HUES64 (cell line): ENCODE data around the gene CRTC3.

Source experiments
- H3K27ac ChIP-seq: 2 replicates; pipeline ENCODE4 v1.7.0; 2013; ENCODE audit warnings: low read depth, low read length, inconsistent platforms
- H3K27me3 ChIP-seq: 2 replicates; pipeline ENCODE4 v1.6.1; 2013; ENCODE audit warnings: mild to moderate bottlenecking, low read length; ENCODE audit not compliant: insufficient read depth
- H3K36me3 ChIP-seq: 2 replicates; pipeline ENCODE4 v1.6.1; 2013; ENCODE audit warnings: mild to moderate bottlenecking, low read length; ENCODE audit not compliant: insufficient read depth
- H3K4me1 ChIP-seq: 2 replicates; pipeline ENCODE4 v1.6.1; 2013; ENCODE audit warnings: mild to moderate bottlenecking, low read length, moderate library complexity; ENCODE audit not compliant: insufficient read depth
- H3K4me3 ChIP-seq: 2 replicates; pipeline ENCODE4 v1.5.1; 2013; ENCODE audit warnings: mild to moderate bottlenecking, low read length, moderate library complexity
- H3K9ac ChIP-seq: 2 replicates; pipeline ENCODE4 v1.6.1; 2013; ENCODE audit warnings: mild to moderate bottlenecking, low read depth, low read length
- H3K9me3 ChIP-seq: 2 replicates; pipeline ENCODE4 v1.6.1; 2013; ENCODE audit warnings: low read depth, low read length; ENCODE audit not compliant: insufficient read depth
- WGBS: fragments of 150-250, 120-280 bp; methylation state at CpG from one replicate; pipeline ENCODE4 v1.1.7; 2013; ENCODE audit warnings: missing lambda C conversion rate; 5-methylcytosine and 5-hydroxymethylcytosine counted together

The CRTC3 gene

DNA sequence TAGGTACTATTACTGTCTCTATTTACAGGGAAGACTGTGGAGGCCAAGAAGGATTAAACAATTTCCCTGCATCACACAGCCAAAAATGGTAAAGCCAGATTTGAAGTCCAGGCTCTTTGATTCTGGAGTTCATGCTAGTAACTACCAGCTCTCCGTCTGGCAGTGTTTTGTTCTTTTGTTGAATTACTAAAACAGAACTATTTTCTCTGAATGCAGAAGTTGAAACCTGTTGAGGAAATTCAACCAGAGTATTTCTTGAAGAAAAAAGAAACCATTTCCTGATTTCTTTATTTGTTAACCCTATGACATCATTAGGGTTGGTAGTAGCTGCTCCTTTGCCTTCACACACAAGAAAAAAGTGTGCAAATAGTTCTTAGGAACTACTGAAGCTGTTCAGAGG lies 34.3 kb downstream of the CRTC3 start:
- Histone ChIP-seq H3K9ac (no peak overlapping the region), H3K9me3 (no peaks in the 10 kb centered on the region), H3K4me1 (peaks cover 8% of the 10 kb centered on the region; the same call in 1 of the 2 replicates), H3K36me3 (no peaks in the 10 kb centered on the region), H3K27ac (no peak overlapping the region), H3K27me3 (no peaks in the 10 kb centered on the region), H3K4me3 (no peak overlapping the region)
- 89% methylated on average over 1 of the region's 1 CpG for WGBS

- WGBS: 84% methylated on average over 2 of the region's 2 CpGs
- no peak overlapping the region for H3K27ac ChIP-seq
- no peaks in the 10 kb centered on the region for H3K27me3 ChIP-seq
- no peak overlapping the region for H3K9ac ChIP-seq
- H3K9me3 ChIP-seq: no peaks in the 10 kb centered on the region
- no peak overlapping the region for H3K4me3 ChIP-seq
- no peaks in the 10 kb centered on the region for H3K36me3 ChIP-seq
- H3K4me1 ChIP-seq: peaks cover 8% of the 10 kb centered on the region; the same call in 1 of the 2 replicates
Observed at GRCh38 chr15:90564590-90564989, 34.9 kb downstream of the CRTC3 start.

GRCh38 chr15:90565866-90566265 lies 36.1 kb downstream of the CRTC3 start:
- Histone ChIP-seq H3K36me3 (no peaks in the 10 kb centered on the region), H3K27me3 (no peaks in the 10 kb centered on the region), H3K4me1 (peaks cover 8% of the 10 kb centered on the region; the same call in 1 of the 2 replicates), H3K9me3 (no peaks in the 10 kb centered on the region), H3K4me3 (no peak overlapping the region), H3K27ac (no peak overlapping the region), H3K9ac (no peak overlapping the region)

- no peaks in the 10 kb centered on the region for H3K36me3 ChIP-seq
- H3K27me3 ChIP-seq: no peaks in the 10 kb centered on the region
- 91% methylated on average over 4 of the region's 5 CpGs for WGBS
- no peaks in the 10 kb centered on the region for H3K4me1 ChIP-seq
- no peak overlapping the region for H3K4me3 ChIP-seq
- H3K9ac ChIP-seq: no peak overlapping the region
- no peak overlapping the region for H3K27ac ChIP-seq
- no peaks in the 10 kb centered on the region for H3K9me3 ChIP-seq
Observed at GRCh38 chr15:90570643-90571042, 40.9 kb downstream of the CRTC3 start.

DNA sequence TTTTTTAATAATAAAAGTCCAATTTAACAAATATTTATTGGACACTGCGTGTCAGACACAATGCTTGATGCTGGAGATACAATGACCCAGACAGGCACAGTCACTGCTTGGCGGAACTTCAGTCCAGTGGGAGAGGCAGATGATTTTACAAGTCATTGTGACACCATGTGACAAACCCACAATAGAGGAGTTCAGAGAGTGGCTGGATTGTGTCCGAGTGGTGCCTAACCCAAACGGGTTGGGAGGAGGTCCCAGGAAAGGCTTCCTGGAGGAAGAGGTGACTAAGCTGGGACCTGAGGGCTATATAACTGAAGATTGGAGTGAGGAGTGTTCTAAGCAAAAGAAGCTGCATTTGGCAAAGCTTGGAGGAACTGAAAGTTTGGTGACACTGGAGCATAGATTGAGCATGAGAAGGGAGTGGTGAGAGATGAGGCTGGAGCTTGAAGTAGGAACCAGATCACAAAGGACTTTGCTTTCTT lies 41.4 kb downstream of the CRTC3 start:
- H3K9ac ChIP-seq: no peak overlapping the region
- no peaks in the 10 kb centered on the region for H3K27me3 ChIP-seq
- H3K9me3 ChIP-seq: no peaks in the 10 kb centered on the region
- no peaks in the 10 kb centered on the region for H3K4me1 ChIP-seq
- H3K4me3 ChIP-seq: no peak overlapping the region
- no peaks in the 10 kb centered on the region for H3K36me3 ChIP-seq
- WGBS: 74% methylated on average over 4 of the region's 4 CpGs
- no peak overlapping the region for H3K27ac ChIP-seq

GRCh38 chr15:90572893-90573292 lies 43.2 kb downstream of the CRTC3 start:
- Histone ChIP-seq H3K27me3 (no peaks in the 10 kb centered on the region), H3K4me1 (peaks cover 5% of the 10 kb centered on the region; the same call in 1 of the 2 replicates), H3K4me3 (no peak overlapping the region), H3K27ac (no peak overlapping the region), H3K9ac (no peak overlapping the region), H3K36me3 (no peaks in the 10 kb centered on the region), H3K9me3 (no peaks in the 10 kb centered on the region)
- 94% methylated on average over 3 of the region's 3 CpGs for WGBS

- Histone ChIP-seq H3K27ac (no peak overlapping the region), H3K4me3 (no peak overlapping the region), H3K9me3 (no peaks in the 10 kb centered on the region), H3K4me1 (peaks cover 20% of the 10 kb centered on the region), H3K36me3 (no peaks in the 10 kb centered on the region), H3K27me3 (no peaks in the 10 kb centered on the region), H3K9ac (no peak overlapping the region)
- WGBS: 69% methylated on average over 7 of the region's 7 CpGs
Observed at GRCh38 chr15:90576711-90577389, 47.1 kb downstream of the CRTC3 start.

DNA sequence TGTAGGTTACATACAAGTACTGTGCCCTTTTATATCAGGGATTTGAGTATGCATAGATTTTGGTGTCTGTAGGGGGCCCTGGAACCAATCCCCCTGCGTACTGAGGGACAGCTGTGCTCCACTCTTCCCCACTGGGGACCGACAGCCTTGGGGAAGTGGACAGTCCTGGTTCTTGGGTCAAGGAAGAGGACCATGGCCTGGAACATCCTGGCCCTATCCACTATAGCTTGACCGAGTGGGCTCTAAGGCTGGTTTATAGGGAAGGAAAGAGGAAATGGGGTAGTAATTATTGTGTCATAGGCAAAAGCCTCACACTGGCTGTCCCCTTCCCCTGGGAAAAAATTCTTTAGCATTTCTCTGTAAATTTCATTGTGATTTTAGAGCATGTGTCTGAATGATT lies 49.5 kb downstream of the CRTC3 start:
- H3K9ac ChIP-seq: no peak overlapping the region
- H3K4me1 ChIP-seq: peaks cover 39% of the 10 kb centered on the region
- H3K27me3 ChIP-seq: peaks cover 4% of the 10 kb centered on the region; the same call in 1 of the 2 replicates
- no peaks in the 10 kb centered on the region for H3K36me3 ChIP-seq
- WGBS: 93% methylated on average over 3 of the region's 3 CpGs
- no peak overlapping the region for H3K4me3 ChIP-seq
- no peak overlapping the region for H3K27ac ChIP-seq
- no peaks in the 10 kb centered on the region for H3K9me3 ChIP-seq

DNA sequence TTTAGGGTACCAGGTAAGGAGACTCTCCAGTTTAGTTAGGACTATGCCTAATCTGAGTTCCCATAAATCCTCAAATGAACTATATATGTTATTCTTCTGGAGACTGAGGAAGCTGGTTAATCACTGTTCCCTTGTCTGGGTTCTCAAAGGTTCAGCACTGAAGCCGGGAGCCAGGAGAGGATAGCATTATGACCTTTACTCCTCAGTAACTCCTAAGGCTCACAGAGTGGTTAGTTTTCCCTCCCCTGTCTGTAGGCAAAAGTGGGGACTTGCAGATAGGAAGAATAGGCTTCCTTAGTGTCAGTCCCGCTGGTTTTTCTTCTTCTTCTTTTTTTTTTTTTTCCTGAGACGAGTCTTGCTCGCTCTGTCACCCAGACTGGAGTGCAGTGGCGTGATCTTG lies 50.4 kb downstream of the CRTC3 start:
- H3K9me3 ChIP-seq: no peaks in the 10 kb centered on the region
- peaks cover 46% of the 10 kb centered on the region for H3K4me1 ChIP-seq
- no peak overlapping the region for H3K27ac ChIP-seq
- WGBS: 71% methylated on average over 5 of the region's 5 CpGs
- H3K27me3 ChIP-seq: peaks cover 12% of the 10 kb centered on the region
- H3K36me3 ChIP-seq: no peaks in the 10 kb centered on the region
- no peak overlapping the region for H3K4me3 ChIP-seq
- H3K9ac ChIP-seq: no peak overlapping the region

DNA sequence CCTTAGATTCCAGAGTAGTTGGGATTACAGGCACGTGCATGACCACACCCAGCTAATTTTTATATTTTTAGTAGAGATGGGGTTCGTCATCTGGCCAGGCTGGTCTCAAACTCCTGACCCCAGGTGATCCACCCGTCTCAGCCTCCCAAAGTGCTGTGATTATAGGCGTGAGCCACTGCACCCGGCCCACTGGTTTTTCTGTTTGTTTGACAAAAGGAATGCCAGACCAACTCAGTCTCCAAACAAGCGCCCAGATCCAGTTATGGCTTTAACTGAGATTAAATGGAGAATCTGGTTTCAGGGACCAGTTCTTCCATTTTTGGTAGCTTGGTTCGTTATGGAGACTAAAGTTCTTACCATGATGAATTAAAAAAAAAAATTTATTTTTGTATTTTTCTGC lies 50.8 kb downstream of the CRTC3 start:
- Histone ChIP-seq H3K9me3 (no peaks in the 10 kb centered on the region), H3K9ac (no peak overlapping the region), H3K4me1 (peaks cover 48% of the 10 kb centered on the region), H3K27me3 (peaks cover 16% of the 10 kb centered on the region), H3K4me3 (no peak overlapping the region), H3K36me3 (no peaks in the 10 kb centered on the region), H3K27ac (no peak overlapping the region)
- WGBS: 77% methylated on average over 7 of the region's 7 CpGs

- H3K9me3 ChIP-seq: no peaks in the 10 kb centered on the region
- no peak overlapping the region for H3K4me3 ChIP-seq
- peaks cover 48% of the 10 kb centered on the region for H3K4me1 ChIP-seq
- no peak overlapping the region for H3K27ac ChIP-seq
- no peak overlapping the region for H3K9ac ChIP-seq
- peaks cover 20% of the 10 kb centered on the region for H3K27me3 ChIP-seq
- 76% methylated on average over 3 of the region's 3 CpGs for WGBS
- H3K36me3 ChIP-seq: no peaks in the 10 kb centered on the region
Observed at GRCh38 chr15:90580946-90581345, 51.2 kb downstream of the CRTC3 start.
